Heart left ventricle (tissue), 13 donors: Measurements from ENCODE around the gene ASAP2.

Source experiments
- CTCF ChIP-seq, 12 donors: fragments of 200-600 bp; sonication (generic) in 4 of 12; IDR thresholded peaks; one replicate each; pipeline versions ENCODE4 v1.5.0 to v1.8.0; 2018 to 2022; ENCODE audit warnings: antibody characterized with exemption in 12 of 12, mild to moderate bottlenecking in 5 of 12
- POLR2A ChIP-seq, 2 donors: fragments of 450-650 bp; IDR thresholded peaks; one replicate each; pipeline ENCODE4 v1.6.1; 2017; ENCODE audit warnings: antibody characterized with exemption in 2 of 2, mild to moderate bottlenecking in 2 of 2, moderate library complexity in 2 of 2
- donor health status: ischemic (EF 13 %, LVEDD 7.1; RV severe dilation, severe dysfunction).
- donor health status: DM: no; HTN: yes; CAD: no.
- donor health status: DM: no; HTN: no; CAD: no.
- donor health status: ischemic (EF 25% LVEDD 6.9; RV normal size, moderate dysfunction).
- donor health status: ischemic (EF 25% LVEDD 5.7; RV mildly dilated, moderate dysfunction).
- donor health status: ischemic (EF 35%, LVEDD 5.7; RV mildly dilated, moderate dysfunction).
- donor health status: nonischemic (EF 11% LVEDD 7.7; RV severe dilation, severe dysfunction).
- donor health status: DM: yes; HTN: yes; CAD: no.
- donor health status: PGD.
- donor health status: ischemic (EF 29% LVEDD 5.4; RV normal size, mild dysfunction).
- donor health status: nonischemic (EF 23%, LVEDD 6.1; RV moderate dilation, normal function).

GRCh38 chr2:9377461-9378097 lies 171.0 kb downstream of the ASAP2 start:
- TF ChIP-seq CTCF (IDR thresholded peaks at IDR 0.05): no peak
- no peak for TF ChIP-seq POLR2A (IDR thresholded peaks at IDR 0.05)
